Right cardiac atrium (tissue), 5 donors: Measurements from ENCODE around the gene PHLDB2. TPM values are rescaled to one million over a fixed set of nuclear protein-coding genes. Genes with fewer than 3 reads are reported as not detected.
A peak's percentile ranks its signal among the peaks of the same experiment; 100 is the strongest.

ENCODE experiments used
- ATAC-seq, 2 donors: fragments of 200-7000 bp; cut with Tn5 transposase; one replicate each; pipeline versions ENCODE4 v1.8.0 to v1.9.1; 2020; ENCODE audit warnings: moderate library complexity in 2 of 2, mild to moderate bottlenecking in 1 of 2
- DNase-seq, 3 donors: peaks; one replicate each; pipeline ENCODE4 v3.0.0-alpha.2; 2020
- H3K27ac ChIP-seq: one replicate; pipeline ENCODE4 v1.5.1; 2013; ENCODE audit warnings: mild to moderate bottlenecking, low read length, control low read depth, moderate library complexity
- H3K27me3 ChIP-seq: one replicate; pipeline ENCODE4 v1.6.1; 2013; ENCODE audit not compliant: control insufficient read depth, insufficient read depth
- H3K4me1 ChIP-seq: one replicate; pipeline ENCODE4 v1.6.1; 2013; ENCODE audit warnings: low read length; ENCODE audit not compliant: control insufficient read depth, insufficient read depth
- H3K4me3 ChIP-seq: one replicate; pipeline ENCODE4 v1.5.1; 2013; ENCODE audit warnings: low read length, control low read depth
- H3K9me3 ChIP-seq: one replicate; pipeline ENCODE4 v1.6.1; 2013; ENCODE audit warnings: low read length; ENCODE audit not compliant: control insufficient read depth
- WGBS: extraction: QIAGEN DNeasy Blood & Tissue Kit; methylation state at CpG from one replicate; pipeline ENCODE4 v1.1.7; 2013; 5-methylcytosine and 5-hydroxymethylcytosine counted together
- intact Hi-C, 4 donors: fragments of 100-400 bp; cut with DNase I; formaldehyde crosslinking; loops; one replicate each; pipeline versions ENCODE4 v1.11.0 to v1.14.0; 2022 to 2023
- polyA plus RNA-seq: library from polyadenylated mRNA; stranded (reverse); fragments of 200-250 nt; gene quantifications from one replicate; pipeline ENCODE4 v1.2.3, GENCODE V29; 2013
- total RNA-seq, 4 donors: library from RNA; stranded (reverse); fragmentation: NEBNext Ultra II Directional; extraction: Animal tissue kit (Norgen Biotek cat#: 25700); gene quantifications; one replicate each; pipeline ENCODE4 v1.2.1, GENCODE V29; 2021
- donor health status: healthy with polysubstance abuse.
- donor health status: DM: no; HTN: yes; CAD: no.
- donor health status: DM: no; HTN: no; CAD: no.
- donor health status: DM: no; HTN: yes; CAD: no; lungs with severe emphysema.
- donor health status: DM: yes; HTN: yes; CAD: no.

Gene PHLDB2
- total and polyA plus RNA-seq, 5 donors, result 9.5 to 22.8 (median 17.5) TPM

- DNase-seq, result no peak
- no peaks in the 10 kb centered on the region for H3K9me3 ChIP-seq
- no peak for ATAC-seq
- H3K4me3 ChIP-seq, result peak overlapping the region; percentile 28
- peaks cover 3% of the 10 kb centered on the region for H3K4me1 ChIP-seq
- H3K27me3 ChIP-seq, result no peaks in the 10 kb centered on the region
- H3K27ac ChIP-seq, result no peak overlapping the region
- whole genome bisulfite sequencing, result 35% methylated on average over 19 of the region's 19 CpGs
- intact Hi-C loops, result loop anchor here in 1 of 4 donors (5.0 kb wide), 1 partner anchor 43 kb away; no protein-coding TSS in a partner anchor
These were observed 140.6 kb downstream of the PHLDB2 start for GRCh38 chr3:111999484-112000324.

GRCh38 chr3:112000367-112000771 lies 141.3 kb downstream of the PHLDB2 start:
- ATAC-seq (no peak), DNase-seq (no peak)
- Histone ChIP-seq H3K27ac (no peak overlapping the region), H3K4me3 (no peak overlapping the region), H3K27me3 (no peaks in the 10 kb centered on the region), H3K9me3 (no peaks in the 10 kb centered on the region), H3K4me1 (peaks cover 3% of the 10 kb centered on the region)
- 90% methylated on average over 5 of the region's 5 CpGs for WGBS
- intact Hi-C loops, result no loop called here

DNA sequence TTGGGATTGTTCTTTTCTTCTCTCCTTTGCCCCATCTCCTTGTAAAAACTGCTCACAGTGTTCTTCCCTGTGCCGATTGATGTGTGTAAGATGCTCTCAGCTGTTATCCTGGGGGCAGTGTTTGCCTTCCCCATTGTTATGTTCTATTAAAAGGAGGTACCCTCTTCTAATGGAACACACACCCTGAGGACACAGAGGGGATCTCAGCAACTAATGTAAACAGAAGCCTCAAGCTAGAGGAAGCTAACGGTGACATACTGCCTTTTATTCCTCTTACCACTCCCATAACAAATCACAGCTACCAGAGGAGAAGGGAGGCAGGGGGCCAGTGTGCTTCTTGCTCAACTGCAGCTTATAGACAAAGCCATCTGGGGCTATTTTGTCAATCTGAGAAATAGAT lies 141.9 kb downstream of the PHLDB2 start:
- H3K4me3 ChIP-seq, result no peak overlapping the region
- intact Hi-C loops, result no loop called here
- peaks cover 3% of the 10 kb centered on the region for H3K4me1 ChIP-seq
- DNase-seq, result no peak
- ATAC-seq, result no peak
- H3K9me3 ChIP-seq, result no peaks in the 10 kb centered on the region
- no peaks in the 10 kb centered on the region for H3K27me3 ChIP-seq
- no peak overlapping the region for H3K27ac ChIP-seq
- WGBS, result 93% methylated on average over 2 of the region's 2 CpGs

GRCh38 chr3:112001526-112001925 lies 142.5 kb downstream of the PHLDB2 start:
- intact Hi-C loops, result no loop called here
- Histone ChIP-seq H3K4me1 (peaks cover 3% of the 10 kb centered on the region), H3K27me3 (no peaks in the 10 kb centered on the region), H3K4me3 (no peak overlapping the region), H3K9me3 (no peaks in the 10 kb centered on the region), H3K27ac (no peak overlapping the region)
- WGBS, result 93% methylated on average over 2 of the region's 2 CpGs
- DNase-seq (no peak), ATAC-seq (no peak)

GRCh38 chr3:112002096-112002971 lies 143.3 kb downstream of the PHLDB2 start:
- H3K4me3 ChIP-seq, result no peak overlapping the region
- no peak overlapping the region for H3K27ac ChIP-seq
- no peaks in the 10 kb centered on the region for H3K9me3 ChIP-seq
- H3K4me1 ChIP-seq, result peaks cover 3% of the 10 kb centered on the region
- H3K27me3 ChIP-seq, result no peaks in the 10 kb centered on the region
- ATAC-seq (no peak), DNase-seq (no peak)
- intact Hi-C loops, result no loop called here
- WGBS, result 69% methylated on average over 8 of the region's 8 CpGs

GRCh38 chr3:112003321-112004080 lies 144.4 kb downstream of the PHLDB2 start:
- no peaks in the 10 kb centered on the region for H3K27me3 ChIP-seq
- intact Hi-C loops, result no loop called here
- no peak for ATAC-seq
- WGBS, result 79% methylated on average over 4 of the region's 4 CpGs
- H3K27ac ChIP-seq, result no peak overlapping the region
- H3K4me1 ChIP-seq, result peaks cover 3% of the 10 kb centered on the region
- no peak overlapping the region for H3K4me3 ChIP-seq
- H3K9me3 ChIP-seq, result no peaks in the 10 kb centered on the region
- DNase-seq, result no peak

DNA sequence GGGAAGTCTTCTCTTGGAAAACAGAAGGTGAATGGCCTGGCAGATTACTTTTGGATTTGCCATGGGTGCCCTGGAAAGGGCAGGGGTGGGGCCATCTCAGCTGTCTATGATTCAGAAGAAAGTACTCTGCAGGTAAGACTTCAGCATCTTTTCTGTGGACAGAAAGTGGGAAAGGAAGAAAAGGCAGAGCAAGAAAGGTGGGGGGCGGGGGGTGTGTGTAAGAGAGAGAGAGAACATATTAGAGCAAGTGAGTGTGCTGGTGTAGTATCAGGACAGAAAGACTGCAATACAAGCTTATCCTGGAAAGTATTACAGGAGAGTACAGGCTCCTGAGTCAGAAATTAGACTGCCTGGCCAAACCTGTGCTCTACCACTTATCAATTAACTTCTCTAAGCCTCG lies 145.1 kb downstream of the PHLDB2 start:
- no peak overlapping the region for H3K27ac ChIP-seq
- no peak for DNase-seq
- H3K4me3 ChIP-seq, result no peak overlapping the region
- peaks cover 3% of the 10 kb centered on the region for H3K4me1 ChIP-seq
- no peak for ATAC-seq
- 84% methylated on average over 2 of the region's 2 CpGs for WGBS
- H3K9me3 ChIP-seq, result no peaks in the 10 kb centered on the region
- intact Hi-C loops, result no loop called here
- H3K27me3 ChIP-seq, result no peaks in the 10 kb centered on the region

GRCh38 chr3:112004669-112005068 lies 145.6 kb downstream of the PHLDB2 start:
- H3K4me3 ChIP-seq, result no peak overlapping the region
- no peaks in the 10 kb centered on the region for H3K27me3 ChIP-seq
- intact Hi-C loops, result no loop called here
- no peak overlapping the region for H3K27ac ChIP-seq
- 98% methylated on average over 2 of the region's 2 CpGs for WGBS
- H3K9me3 ChIP-seq, result no peaks in the 10 kb centered on the region
- no peak for DNase-seq
- H3K4me1 ChIP-seq, result no peaks in the 10 kb centered on the region
- ATAC-seq, result no peak

DNA sequence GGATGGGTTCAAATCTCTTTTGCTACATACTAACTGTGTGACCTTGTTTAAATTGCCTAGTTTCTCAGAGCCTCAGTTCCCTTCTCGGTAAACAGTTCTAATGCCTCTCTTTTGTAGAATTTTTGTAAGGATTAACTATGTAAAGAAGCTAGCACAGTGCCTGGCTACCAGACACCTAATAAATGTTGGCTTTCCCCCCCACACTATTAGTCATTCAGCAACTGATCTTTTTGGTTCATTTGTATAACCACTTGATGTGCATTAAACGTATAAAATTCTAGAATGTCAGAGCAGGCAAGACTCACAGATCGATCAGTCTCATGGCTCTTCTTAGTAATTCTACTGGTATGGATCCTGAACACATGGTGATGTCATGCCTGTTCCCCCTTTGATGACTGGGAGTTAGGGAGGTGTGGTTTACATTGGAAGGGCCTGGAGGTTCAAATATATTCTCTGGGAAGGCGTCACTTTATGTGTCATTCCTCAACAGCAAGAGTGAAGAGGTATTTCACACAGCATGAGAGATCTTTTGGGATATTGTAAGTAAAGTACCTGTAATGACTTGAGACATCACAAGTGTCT lies 146.1 kb downstream of the PHLDB2 start:
- no peak for ATAC-seq
- Histone ChIP-seq H3K9me3 (no peaks in the 10 kb centered on the region), H3K4me1 (no peaks in the 10 kb centered on the region), H3K4me3 (no peak overlapping the region), H3K27me3 (no peaks in the 10 kb centered on the region), H3K27ac (no peak overlapping the region)
- 87% methylated on average over 4 of the region's 4 CpGs for WGBS
- DNase-seq, result no peak
- intact Hi-C loops, result no loop called here

- H3K9me3 ChIP-seq, result no peaks in the 10 kb centered on the region
- peak; percentile 37 to 79 for ATAC-seq
- no peak overlapping the region for H3K27ac ChIP-seq
- H3K27me3 ChIP-seq, result no peaks in the 10 kb centered on the region
- peaks cover 5% of the 10 kb centered on the region for H3K4me1 ChIP-seq
- intact Hi-C loops, result no loop called here
- H3K4me3 ChIP-seq, result no peak overlapping the region
- WGBS, result 16% methylated on average over 1 of the region's 1 CpG
- peak; percentile 38 to 75 (median 72) for DNase-seq
These were observed 148.6 kb downstream of the PHLDB2 start for GRCh38 chr3:112007633-112008032.
